Mesendoderm (in vitro differentiated cells): Measurements from ENCODE around the gene MLST8.

Source experiments
- DNase-seq: peaks from one replicate; pipeline ENCODE4 v3.0.0; 2013
- H2AK5ac ChIP-seq: 2 replicates; pipeline ENCODE4 v1.6.1; 2013; ENCODE audit warnings: low read length, inconsistent platforms
- H2BK120ac ChIP-seq: 2 replicates; pipeline ENCODE4 v1.6.1; 2013; ENCODE audit warnings: low read depth, mild to moderate bottlenecking, low read length, moderate library complexity, mixed read lengths
- H2BK15ac ChIP-seq: replicated peaks from 2 replicates; pipeline ENCODE4 v1.6.1; 2013; ENCODE audit warnings: low read depth, mild to moderate bottlenecking, moderate library complexity
- H2BK5ac ChIP-seq: 2 replicates; pipeline ENCODE4 v1.6.1; 2013; ENCODE audit warnings: low read length, inconsistent platforms
- H3K18ac ChIP-seq: 2 replicates; pipeline ENCODE4 v1.6.1; 2013; ENCODE audit warnings: mild to moderate bottlenecking, low read length, mixed read lengths
- H3K23ac ChIP-seq: one replicate; pipeline ENCODE4 v1.6.1; 2013; ENCODE audit warnings: low read length
- H3K27ac ChIP-seq: 2 replicates; pipeline ENCODE4 v1.5.1; 2013; ENCODE audit warnings: low read depth, mild to moderate bottlenecking, inconsistent platforms, low read length, moderate library complexity
- H3K27me3 ChIP-seq: 2 replicates; pipeline ENCODE4 v1.6.1; 2013; ENCODE audit warnings: low read length, control low read depth, mild to moderate bottlenecking, inconsistent platforms; ENCODE audit not compliant: insufficient read depth, poor library complexity
- H3K36me3 ChIP-seq: 2 replicates; pipeline ENCODE4 v1.6.1; 2013; ENCODE audit warnings: low read length, inconsistent platforms; ENCODE audit not compliant: control insufficient read depth, insufficient read depth
- H3K4ac ChIP-seq: one replicate; pipeline ENCODE4 v1.6.1; 2013; ENCODE audit warnings: low read depth, mild to moderate bottlenecking, low read length, moderate library complexity
- H3K4me1 ChIP-seq: 2 replicates; pipeline ENCODE4 v1.6.1; 2013; ENCODE audit warnings: low read depth, low read length, inconsistent platforms; ENCODE audit not compliant: control insufficient read depth
- H3K4me2 ChIP-seq: 2 replicates; pipeline ENCODE4 v1.6.1; 2013; ENCODE audit warnings: low read length
- H3K4me3 ChIP-seq: 2 replicates; pipeline ENCODE4 v1.5.1; 2013; ENCODE audit warnings: mild to moderate bottlenecking, low read length
- H3K56ac ChIP-seq: one replicate; pipeline ENCODE4 v1.6.1; 2013; ENCODE audit warnings: low read length
- H3K79me1 ChIP-seq: 2 replicates; pipeline ENCODE4 v1.6.1; 2013; ENCODE audit warnings: low read length, inconsistent platforms
- H3K79me2 ChIP-seq: 2 replicates; pipeline ENCODE4 v1.6.1; 2013; ENCODE audit warnings: mild to moderate bottlenecking, low read length; ENCODE audit not compliant: control insufficient read depth, insufficient read depth
- H3K9ac ChIP-seq: 2 replicates; pipeline ENCODE4 v1.6.1; 2013; ENCODE audit warnings: low read length, inconsistent platforms
- H4K5ac ChIP-seq: one replicate; pipeline ENCODE4 v1.6.1; 2013; ENCODE audit warnings: low read length
- H4K8ac ChIP-seq: one replicate; pipeline ENCODE4 v1.6.1; 2013; ENCODE audit warnings: low read depth, mild to moderate bottlenecking, control low read depth, low read length, moderate library complexity
- WGBS: extraction: QIAGEN DNeasy Blood & Tissue Kit; methylation state at CpG from one replicate; pipeline ENCODE4 v1.1.7; 2013; ENCODE audit warnings: low lambda C conversion rate, missing lambda C conversion rate; ENCODE audit not compliant: insufficient coverage; ENCODE audit errors: extremely low coverage; 5-methylcytosine and 5-hydroxymethylcytosine counted together

Gene MLST8

DNA sequence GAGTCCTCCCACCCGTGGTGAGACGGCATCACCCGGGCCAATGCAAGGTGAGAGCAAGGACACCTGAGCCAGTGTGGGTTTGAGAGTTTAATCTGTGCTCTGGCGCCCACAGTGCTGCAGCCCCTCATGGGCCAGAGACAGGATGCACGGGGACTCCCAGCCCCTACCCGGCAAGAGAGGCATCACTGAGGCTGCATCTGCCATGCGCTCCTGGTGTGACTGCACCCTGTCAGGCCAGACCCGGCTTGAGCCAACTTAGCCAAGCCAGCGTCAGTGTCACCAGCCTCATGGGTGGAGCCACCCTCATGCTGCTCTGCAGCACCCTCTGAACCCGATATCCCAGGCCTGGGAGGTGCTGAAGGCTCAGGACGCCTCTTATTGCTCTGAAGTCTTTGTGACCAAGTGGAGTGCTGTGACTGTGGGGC, 6.7 kb downstream of the MLST8 start:
- Histone ChIP-seq H4K8ac (no peak overlapping the region), H2AK5ac (no peak overlapping the region), H3K18ac (no peak overlapping the region), H3K79me2 (peaks cover 24% of the 10 kb centered on the region), H4K5ac (no peak overlapping the region), H2BK120ac (no peak overlapping the region), H3K4ac (no peak overlapping the region), H3K23ac (no peak overlapping the region), H3K27ac (no peak overlapping the region), H3K36me3 (peaks cover 6% of the 10 kb centered on the region), H3K4me3 (no peak overlapping the region), H3K27me3 (no peaks in the 10 kb centered on the region), H3K79me1 (peaks cover 12% of the 10 kb centered on the region), H3K9ac (no peak overlapping the region), H3K4me1 (peaks cover 3% of the 10 kb centered on the region), H2BK15ac (no peak overlapping the region), H3K56ac (no peak overlapping the region), H2BK5ac (no peak overlapping the region), H3K4me2 (no peak overlapping the region)
- WGBS, result no CpG with 5 or more reads among the region's 11 CpGs
- no peak for DNase-seq

DNA sequence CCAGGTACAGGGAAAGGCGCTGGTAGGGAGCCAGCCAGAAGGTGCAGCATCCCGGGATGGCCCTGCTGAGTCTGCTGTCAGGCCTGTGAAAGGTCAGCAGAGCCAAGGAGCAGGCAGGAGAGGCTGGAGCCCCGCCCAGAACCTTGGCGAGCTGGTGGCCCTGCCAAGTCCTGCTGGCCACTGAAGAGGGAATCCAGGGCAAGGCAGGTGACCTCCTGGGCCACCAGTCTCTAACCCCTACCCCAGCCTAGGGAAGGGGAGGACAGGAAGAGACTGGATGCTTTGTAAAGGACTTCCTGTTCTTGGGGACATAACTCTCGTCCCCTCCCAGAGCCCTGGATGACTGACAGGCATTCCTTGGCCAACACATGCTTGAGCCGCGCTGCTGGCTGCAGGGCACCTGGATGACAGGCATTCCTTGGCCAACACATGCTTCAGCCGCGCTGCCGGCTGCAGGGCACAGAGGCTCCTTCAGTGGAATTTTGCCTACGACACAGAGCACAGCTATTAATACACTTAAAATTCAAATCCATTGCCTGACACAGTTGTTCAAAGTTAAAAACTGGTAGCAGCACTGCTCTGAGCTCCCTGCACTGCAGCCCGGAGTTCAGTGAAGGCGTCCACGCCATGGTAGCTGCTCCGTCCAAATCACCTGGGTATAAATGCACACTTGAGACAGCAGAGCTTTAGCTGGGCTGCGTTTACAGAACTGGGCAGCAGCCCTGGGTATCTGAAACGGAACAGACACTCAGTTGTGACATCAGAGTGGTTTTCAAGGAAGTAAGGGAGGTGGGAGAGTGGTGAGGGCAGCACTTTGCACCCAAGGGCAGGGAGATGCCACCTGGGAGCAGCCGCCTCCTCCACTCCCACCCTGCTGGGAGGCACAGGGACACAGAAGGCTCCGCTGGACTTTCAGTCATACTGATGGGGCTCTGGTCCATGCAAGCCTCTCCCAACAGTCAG, 7.4 kb downstream of the MLST8 start:
- Histone ChIP-seq H3K18ac (no peak overlapping the region), H3K27me3 (no peaks in the 10 kb centered on the region), H3K79me2 (peaks cover 24% of the 10 kb centered on the region), H3K56ac (peak overlapping the region; percentile 51), H3K4me2 (peak overlapping the region; percentile 85), H2BK5ac (no peak overlapping the region), H3K9ac (peak overlapping the region; percentile 98), H3K4me1 (peaks cover 3% of the 10 kb centered on the region), H4K5ac (no peak overlapping the region), H2BK120ac (no peak overlapping the region), H3K36me3 (peaks cover 6% of the 10 kb centered on the region), H4K8ac (no peak overlapping the region), H3K23ac (no peak overlapping the region), H3K4me3 (no peak overlapping the region), H3K27ac (no peak overlapping the region), H3K79me1 (peaks cover 12% of the 10 kb centered on the region), H2BK15ac (no peak overlapping the region), H3K4ac (no peak overlapping the region), H2AK5ac (no peak overlapping the region)
- no CpG with 5 or more reads among the region's 19 CpGs for WGBS
- peak; percentile 41 for DNase-seq

DNA sequence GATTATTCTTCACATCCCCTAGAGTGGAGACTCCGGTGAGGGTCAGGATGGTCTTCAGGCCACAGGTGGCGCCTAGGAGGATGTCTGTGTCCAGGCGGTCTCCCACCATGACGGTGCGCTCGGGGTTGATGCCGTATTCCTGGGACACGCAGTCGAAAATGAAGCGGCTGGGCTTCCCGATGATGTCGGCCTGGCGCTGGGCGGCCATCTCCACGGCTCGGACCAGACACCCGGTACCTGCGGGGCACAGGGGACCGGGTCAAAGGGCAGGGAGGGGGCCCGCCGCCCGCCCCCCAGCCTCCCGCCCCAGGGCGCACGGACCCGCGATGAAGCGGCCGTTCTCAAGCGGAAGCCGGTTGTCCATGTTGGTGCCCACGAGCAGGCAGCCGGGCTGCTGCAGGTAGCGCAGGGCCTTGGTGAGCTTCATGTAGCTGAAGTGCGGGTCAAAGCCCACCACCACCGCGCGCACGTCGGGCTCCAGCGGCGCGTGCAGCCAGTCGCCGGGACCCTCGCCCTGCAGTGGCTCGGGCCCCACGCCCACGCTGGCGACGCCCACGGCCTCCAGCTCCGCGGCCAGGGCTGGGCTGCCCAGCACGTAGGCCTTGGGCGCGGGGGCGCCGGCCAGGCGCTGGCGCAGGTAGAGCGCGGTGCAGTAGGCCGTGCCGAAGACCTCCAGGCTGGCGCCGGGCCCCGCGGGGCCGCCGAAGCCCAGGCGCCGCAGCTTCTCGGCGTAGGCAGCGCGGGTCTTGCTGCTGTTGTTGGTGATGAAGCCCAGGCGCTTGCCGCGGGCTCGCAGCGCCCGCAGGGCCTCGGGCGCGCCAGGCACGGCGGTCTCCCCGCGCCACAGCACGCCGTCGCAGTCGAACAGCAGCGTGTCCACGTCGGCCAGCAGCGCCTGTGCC, 8.8 kb downstream of the MLST8 start:
- H2BK5ac ChIP-seq, result peak overlapping the region; percentile 82
- H3K36me3 ChIP-seq, result peaks cover 3% of the 10 kb centered on the region
- DNase-seq, result peak; percentile 47
- H3K79me1 ChIP-seq, result peaks cover 12% of the 10 kb centered on the region
- H3K27ac ChIP-seq, result peak overlapping the region; percentile 72
- H2BK120ac ChIP-seq, result no peak overlapping the region
- no CpG with 5 or more reads among the region's 98 CpGs for WGBS
- peak overlapping the region; percentile 99 for H3K56ac ChIP-seq
- H3K4me1 ChIP-seq, result peaks cover 3% of the 10 kb centered on the region
- H2BK15ac ChIP-seq, result no peak overlapping the region
- peak overlapping the region; percentile 85 for H3K4me2 ChIP-seq
- no peak overlapping the region for H4K8ac ChIP-seq
- H3K4me3 ChIP-seq, result peak overlapping the region; percentile 95
- H3K23ac ChIP-seq, result no peak overlapping the region
- H3K4ac ChIP-seq, result peak overlapping the region; percentile 97
- no peaks in the 10 kb centered on the region for H3K27me3 ChIP-seq
- H4K5ac ChIP-seq, result no peak overlapping the region
- H3K79me2 ChIP-seq, result peaks cover 24% of the 10 kb centered on the region
- peak overlapping the region; percentile 82 for H3K18ac ChIP-seq
- no peak overlapping the region for H2AK5ac ChIP-seq
- H3K9ac ChIP-seq, result peak overlapping the region; percentile 98

DNA sequence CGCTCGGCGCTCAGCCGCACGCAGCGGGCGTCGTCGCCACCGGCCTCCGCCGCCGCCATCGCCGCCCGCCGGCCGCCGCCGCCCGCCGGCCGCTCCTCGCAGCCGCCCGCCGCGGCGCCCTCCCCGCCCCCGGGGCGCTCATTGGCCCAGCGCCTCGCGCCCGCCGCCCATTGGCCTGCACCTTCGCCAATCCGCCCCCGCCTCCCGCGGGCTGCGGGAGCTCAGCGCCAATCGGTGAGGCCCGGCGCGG, 9.4 kb downstream of the MLST8 start, which contains the start of gene PGP:
PGP (minus strand) TSS at position 122 of the 250 bp plus-strand sequence; CDS start at position 59, 63 bp downstream.
- H3K4me2 ChIP-seq, result peak within 1 kb of the TSS; percentile 85
- H3K27me3 ChIP-seq, result no peaks in the 10 kb centered on the region
- peak within 1 kb of the TSS; percentile 91 for H3K27ac ChIP-seq
- H2BK120ac ChIP-seq, result no peak within 1 kb of the TSS
- peaks cover 12% of the 10 kb centered on the region for H3K79me1 ChIP-seq
- H2BK5ac ChIP-seq, result peak within 1 kb of the TSS; percentile 96
- H4K5ac ChIP-seq, result peak within 1 kb of the TSS; percentile 71
- H2AK5ac ChIP-seq, result peak within 1 kb of the TSS; percentile 78
- H3K4me1 ChIP-seq, result peaks cover 3% of the 10 kb centered on the region
- no peak within 1 kb of the TSS for H3K23ac ChIP-seq
- H3K9ac ChIP-seq, result peak within 1 kb of the TSS; percentile 100
- no peak within 1 kb of the TSS for H2BK15ac ChIP-seq
- H3K18ac ChIP-seq, result peak within 1 kb of the TSS; percentile 82
- peaks cover 24% of the 10 kb centered on the region for H3K79me2 ChIP-seq
- no peak for DNase-seq
- H3K36me3 ChIP-seq, result peaks cover 3% of the 10 kb centered on the region
- H3K56ac ChIP-seq, result peak within 1 kb of the TSS; percentile 99
- H3K4me3 ChIP-seq, result peak within 1 kb of the TSS; percentile 95
- no peak within 1 kb of the TSS for H4K8ac ChIP-seq
- peak within 1 kb of the TSS; percentile 97 for H3K4ac ChIP-seq
- WGBS, result no CpG with 5 or more reads among the region's 48 CpGs

DNA sequence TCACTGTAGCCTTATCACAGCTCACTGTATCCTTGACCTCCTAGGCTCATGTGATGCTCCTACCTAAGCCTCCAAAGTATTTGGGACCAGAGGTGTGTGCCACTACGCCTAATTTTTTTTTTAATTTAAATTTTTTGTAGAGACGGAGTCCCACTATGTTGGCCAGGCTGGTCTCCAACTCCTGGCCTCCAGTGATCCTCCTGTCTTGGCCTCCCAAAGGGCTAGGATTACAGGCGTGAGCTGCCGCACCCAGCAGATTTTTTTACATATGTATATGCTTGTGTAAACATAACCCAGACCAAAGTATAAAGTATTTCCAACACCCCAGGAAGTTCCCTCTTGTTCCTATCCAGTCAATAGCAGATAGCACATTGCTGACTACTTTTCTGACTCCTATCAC, 11.1 kb downstream of the MLST8 start:
- H3K79me2 ChIP-seq, result peaks cover 24% of the 10 kb centered on the region
- no peak overlapping the region for H2BK15ac ChIP-seq
- WGBS, result no CpG with 5 or more reads among the region's 4 CpGs
- H3K27me3 ChIP-seq, result no peaks in the 10 kb centered on the region
- H4K8ac ChIP-seq, result no peak overlapping the region
- H3K79me1 ChIP-seq, result peaks cover 12% of the 10 kb centered on the region
- peak overlapping the region; percentile 40 for H3K9ac ChIP-seq
- H2BK120ac ChIP-seq, result no peak overlapping the region
- H3K56ac ChIP-seq, result no peak overlapping the region
- no peak overlapping the region for H2BK5ac ChIP-seq
- peak overlapping the region; percentile 24 for H3K4ac ChIP-seq
- no peak overlapping the region for H3K4me3 ChIP-seq
- no peak overlapping the region for H4K5ac ChIP-seq
- H3K27ac ChIP-seq, result no peak overlapping the region
- no peak overlapping the region for H2AK5ac ChIP-seq
- no peak overlapping the region for H3K23ac ChIP-seq
- no peak overlapping the region for H3K18ac ChIP-seq
- no peak overlapping the region for H3K4me2 ChIP-seq
- DNase-seq, result no peak
- H3K4me1 ChIP-seq, result peaks cover 3% of the 10 kb centered on the region
- H3K36me3 ChIP-seq, result peaks cover 3% of the 10 kb centered on the region
